ENCODE results near the gene GMPR.

The GMPR gene

DNA sequence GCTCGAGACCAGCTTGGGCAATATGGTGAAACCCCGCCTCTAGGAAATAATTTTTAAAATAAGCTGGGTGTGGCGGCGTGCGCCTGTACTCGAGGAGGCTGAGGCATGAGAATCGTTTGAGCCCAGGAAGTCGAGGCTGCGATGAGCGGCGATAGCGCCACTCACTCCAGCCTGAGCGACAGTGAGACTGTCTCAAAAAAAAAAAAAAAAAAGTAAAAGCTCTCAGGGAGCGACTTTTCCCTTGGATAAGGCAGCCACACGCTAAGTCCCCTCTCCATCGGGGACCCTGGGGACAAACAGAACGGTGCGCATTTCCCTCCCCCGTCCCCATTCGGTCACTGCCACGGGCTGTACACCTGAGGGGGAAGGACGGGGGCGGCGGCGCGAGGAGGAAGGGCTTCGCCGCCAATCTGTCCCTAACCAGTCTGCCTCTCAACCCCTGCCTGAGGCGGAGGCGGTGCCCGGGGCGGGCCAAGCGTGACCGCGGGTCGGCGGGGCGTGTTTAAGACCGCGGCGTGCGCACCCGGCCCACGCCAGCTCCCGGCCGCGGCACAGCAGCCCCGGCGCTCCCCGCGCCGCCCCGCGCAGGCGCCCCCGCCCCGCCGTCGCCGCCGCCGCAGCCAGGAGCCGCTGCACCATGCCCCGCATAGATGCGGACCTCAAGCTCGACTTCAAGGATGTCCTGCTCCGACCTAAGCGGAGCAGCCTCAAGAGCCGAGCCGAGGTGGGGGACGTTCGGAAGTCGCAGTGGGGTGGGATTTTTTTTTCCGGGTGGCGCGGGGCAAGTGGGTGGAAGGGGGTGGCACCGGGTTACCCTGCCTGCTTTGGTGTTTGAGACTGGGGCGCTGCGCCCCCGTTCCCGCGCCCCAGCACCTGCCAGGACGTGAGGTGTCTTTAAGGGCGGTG lies at the start of gene GMPR:
GMPR (plus strand) TSS at position 531 of the 906 bp plus-strand sequence; CDS start at position 638, 107 bp downstream.
- DNase-seq (ENCODE audit: low spot score) = peak; percentile 52

DNA sequence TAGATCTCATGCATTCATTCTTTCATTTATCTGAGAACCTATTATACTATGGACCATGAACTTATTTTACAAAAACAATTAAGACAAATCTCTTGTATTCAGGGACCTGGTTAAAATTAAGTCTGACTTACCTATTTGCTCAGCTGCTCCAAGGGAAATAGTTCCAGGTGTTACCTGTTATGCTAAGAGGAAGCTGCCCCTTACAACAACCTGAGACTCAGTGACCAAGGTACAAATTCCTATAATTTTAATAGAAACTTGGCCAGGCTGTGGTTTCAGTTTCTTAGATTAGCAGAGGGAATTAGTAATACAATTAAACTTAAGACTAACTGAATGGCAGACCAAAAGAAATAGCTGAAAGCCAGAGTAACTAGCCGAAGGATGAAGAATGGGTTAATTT lies 48.2 kb upstream of the GMPR start:
- no peak for DNase-seq (ENCODE audit: low spot score)

DNA sequence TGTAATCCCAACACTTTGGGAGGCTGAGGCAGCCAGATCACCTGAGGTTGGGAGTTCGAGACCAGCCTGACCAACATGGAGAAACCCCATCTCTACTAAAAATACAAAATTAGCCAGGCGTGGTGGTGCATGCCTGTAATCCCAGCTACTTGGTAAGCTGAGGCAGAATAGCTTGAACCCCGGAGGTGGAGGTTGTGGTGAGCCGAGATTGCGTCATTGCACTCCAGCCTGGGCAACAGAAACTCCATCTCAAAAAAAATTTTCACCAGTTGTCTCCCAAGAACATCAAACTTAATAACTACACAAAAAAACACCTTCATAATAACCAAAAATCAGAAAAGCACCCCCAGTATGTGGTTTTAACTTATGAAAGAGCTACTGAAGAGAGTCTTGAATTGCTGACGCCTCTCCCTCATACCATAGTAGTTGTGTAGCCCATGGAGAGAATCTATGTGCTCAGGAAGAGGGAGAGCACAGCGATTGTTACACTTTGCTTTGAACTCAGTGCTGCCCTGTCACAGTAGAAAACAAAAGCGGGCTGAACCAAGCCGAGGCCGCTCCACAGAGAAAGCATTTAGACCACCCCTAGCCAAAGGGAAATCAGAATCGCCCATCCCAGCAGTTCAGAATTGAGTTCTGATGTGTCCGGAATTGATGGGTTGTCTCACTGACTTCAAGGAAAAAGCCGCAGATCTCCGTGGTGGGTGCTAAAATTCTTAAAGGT lies 42.0 kb upstream of the GMPR start:
- no peak for DNase-seq (ENCODE audit: low spot score)

DNA sequence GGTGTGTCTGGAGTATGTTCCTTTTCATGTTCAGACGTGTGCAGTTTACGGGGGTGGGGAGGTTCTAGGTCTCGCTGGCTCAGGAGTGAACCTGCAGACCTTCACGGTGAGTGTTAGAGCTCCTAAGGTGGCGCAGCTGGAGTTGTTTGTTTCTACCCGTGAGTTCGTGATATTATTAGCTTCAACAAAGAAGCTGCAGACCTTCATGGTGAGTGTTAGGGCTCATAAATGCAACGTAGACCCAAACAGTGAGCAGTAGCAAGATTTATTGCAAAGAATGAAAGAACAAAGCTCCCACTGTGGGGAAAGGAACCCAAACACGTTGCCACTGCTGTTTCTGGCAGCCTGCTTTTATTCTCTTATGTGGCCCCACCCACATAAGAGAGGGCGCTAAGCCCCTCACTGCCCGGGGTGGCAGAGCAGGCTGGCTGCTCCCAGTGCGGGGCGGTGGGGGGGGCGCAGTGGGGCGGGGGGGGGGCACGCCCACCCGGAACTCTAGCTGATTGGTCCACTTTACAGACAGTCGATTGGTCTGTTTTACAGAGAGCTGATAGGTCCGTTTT lies 41.3 kb upstream of the GMPR start:
- DNase-seq (ENCODE audit: low spot score) = no peak

DNA sequence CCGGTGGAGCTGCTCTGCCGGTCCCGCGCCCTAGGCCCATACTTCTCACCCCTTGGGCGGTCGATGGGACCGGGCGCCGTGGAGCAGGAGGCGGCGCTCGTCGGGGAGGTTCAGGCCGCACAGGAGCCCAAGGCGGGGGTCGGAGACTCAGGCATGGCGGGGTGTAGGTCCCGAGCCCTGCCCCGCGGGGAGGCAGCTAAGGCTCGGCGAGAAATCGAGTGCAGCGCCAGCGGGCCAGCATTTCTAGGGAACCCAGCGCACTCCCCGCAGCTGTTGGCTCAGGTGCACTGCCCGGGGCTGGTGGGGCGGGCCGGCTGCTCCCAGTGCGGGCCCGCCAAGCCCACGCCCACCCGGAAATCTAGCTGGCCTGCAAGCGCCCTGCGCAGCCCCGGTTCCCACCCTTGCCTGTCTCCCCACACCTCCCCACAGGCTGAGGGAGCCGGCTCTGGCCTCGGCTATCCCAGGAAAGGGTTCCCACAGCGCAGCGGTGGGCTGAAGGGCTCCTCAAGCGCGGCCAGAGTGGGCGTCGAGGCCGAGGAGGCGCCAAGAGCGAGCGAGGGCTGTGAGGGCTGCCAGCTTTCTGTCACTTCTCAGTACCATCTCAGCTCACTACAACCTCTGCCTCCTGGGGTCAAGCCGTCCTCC lies 40.2 kb upstream of the GMPR start:
- no peak for DNase-seq (ENCODE audit: low spot score)

DNA sequence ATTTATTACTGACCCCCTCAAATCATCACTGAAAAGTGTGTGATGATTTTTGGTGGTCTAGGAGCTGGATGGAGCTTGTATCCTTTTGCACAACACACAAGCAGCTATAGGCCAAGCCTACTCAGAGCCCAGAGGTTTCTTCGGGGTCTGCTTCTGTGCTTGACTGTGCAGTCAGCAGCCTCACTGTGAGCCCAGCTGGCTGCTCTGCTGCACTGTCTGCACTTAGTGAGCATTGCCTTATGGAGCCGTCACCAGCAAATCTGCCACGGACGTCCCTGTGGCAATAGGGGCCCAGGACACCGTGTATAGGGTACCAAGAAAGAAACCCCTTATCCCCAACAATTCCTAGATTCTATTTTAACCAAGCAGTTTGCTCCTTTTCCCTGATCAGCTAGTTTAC lies 38.6 kb upstream of the GMPR start:
- no peak for DNase-seq (ENCODE audit: low spot score)

DNA sequence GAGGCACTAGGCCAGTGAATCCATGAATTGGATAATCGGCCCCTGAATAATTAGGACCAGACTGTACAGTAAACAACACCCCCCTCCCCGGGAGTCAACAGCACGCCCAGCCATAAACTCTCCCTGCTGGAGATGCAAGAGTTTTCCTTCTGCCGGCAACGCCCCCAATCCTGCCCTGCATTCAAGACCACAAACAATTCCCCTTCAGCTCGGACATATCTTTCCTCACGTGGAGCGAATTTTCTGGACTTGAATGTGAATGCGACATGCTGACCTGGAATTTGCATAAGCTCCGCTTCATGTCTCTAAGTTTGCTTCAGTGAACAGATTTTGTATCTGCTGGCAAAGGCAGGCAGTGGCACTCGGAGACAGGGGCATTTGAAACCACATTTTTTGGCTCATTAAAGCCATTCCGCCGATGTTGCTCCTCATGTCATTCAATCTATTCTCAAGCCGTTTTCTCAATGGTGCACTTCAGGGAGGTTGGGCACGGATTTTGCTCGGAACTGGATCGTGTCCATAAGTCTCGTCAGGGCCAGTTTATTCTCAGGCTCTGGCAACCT lies 38.0 kb upstream of the GMPR start:
- no peak for DNase-seq (ENCODE audit: low spot score)

DNA sequence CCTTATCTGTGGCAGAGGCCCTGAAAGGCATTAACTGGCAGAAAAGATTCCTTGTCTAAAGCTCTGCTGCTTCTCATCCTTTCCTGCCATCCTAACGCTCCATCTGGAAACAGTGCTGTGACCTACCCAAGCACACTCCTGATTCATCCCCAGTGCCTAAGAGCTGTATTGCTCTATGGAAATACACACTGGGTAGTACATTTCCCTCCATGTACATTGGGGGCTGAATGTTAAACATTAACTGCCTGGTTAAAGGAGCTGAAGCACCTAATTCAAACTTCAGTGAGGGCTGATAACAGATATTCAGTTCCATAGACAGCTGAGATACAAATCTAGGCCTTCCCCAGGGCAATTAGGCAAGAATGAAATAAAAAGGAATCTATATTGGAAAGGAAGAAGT lies 36.7 kb upstream of the GMPR start:
- DNase-seq (ENCODE audit: low spot score) = peak; percentile 67

DNA sequence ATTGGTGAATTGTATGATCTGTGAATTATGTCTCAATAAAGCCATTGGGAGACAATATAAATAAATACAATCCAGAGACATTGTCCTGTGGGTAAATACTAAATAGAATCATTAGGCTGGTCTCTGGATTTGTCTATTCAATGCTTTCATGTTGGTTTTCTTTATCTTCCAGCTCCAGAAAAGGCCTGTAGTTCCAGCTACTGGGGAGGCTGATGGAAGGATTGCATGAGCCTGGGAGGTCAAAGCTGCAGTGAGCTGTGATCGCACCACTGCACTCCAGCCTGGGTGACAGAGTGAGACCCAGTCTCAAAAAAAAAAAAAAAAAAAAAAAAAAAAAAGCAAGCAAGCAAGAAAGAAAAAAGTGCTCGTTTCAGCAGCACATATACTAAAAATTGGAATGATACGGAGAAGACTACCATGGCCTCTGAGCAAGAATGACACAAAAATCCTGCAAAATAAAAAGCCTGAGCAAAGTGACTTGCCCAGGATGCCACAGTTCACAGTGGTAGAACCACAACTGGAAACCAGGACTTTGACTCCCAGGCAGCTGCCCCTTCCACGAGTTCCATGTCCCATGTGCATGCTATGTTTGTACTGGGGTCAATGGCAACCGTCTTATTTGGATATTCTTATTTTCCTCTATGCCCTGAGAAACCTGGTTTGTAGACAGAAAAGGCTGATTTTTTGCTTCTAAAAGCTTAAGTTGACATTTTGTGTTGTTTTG lies 33.6 kb upstream of the GMPR start:
- no peak for DNase-seq (ENCODE audit: low spot score)

DNA sequence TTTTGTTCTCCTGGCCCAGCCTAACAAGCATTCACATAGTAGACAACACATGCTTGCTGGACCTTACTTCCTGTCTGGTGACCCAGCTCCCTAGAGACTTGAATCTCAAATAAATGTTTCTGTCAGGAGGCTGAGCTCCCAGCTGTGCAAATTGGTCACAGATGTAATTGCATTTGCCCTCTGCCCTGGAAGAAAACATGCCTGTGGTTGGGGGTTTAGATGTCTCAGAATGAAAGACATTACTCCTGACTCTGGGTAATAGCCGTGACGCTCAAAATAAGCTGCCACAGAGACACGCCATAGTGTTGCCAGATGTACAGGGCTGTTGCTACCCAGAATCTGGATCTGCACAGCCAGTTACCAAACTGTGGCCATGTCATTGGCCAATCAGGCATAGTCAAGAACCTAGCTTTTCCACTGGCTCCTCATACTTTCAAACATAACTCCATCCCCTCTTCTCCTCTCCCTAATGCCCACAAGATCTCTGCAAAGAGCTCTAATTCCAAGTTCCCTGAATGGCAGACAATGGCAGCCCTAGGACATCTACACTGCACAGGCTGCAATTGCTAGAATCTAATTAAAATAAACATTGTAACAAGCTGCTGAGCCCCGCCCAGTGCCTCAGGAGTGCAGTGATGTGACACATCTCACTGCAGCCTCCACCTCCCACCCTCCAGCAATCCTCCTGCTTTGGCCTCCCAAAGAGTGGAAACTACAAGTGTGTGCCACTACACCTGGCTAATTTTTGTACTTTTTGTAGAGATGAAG lies 32.8 kb upstream of the GMPR start:
- DNase-seq (ENCODE audit: low spot score) = no peak

DNA sequence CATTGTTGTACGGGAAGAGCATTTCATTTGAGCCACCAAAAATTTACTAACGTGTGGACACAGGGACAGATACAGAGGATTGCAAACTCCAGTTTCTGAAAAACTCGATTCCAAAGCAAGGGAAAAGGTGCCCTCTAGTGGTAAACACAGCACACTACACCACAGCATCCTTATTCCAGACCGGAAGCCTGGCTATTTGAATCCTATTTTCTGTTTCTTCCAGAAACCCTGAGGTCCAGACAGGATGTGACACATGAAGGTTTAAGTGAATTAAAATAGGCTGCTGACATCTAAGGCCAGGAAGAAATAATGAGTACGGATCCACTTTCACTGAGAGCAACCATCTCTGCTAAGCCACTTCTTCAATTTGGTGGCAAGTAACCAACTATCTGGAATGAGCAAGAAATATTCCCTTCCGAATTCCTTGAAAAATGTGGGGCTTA lies 31.8 kb upstream of the GMPR start:
- DNase-seq (ENCODE audit: low spot score) = peak; percentile 70

DNA sequence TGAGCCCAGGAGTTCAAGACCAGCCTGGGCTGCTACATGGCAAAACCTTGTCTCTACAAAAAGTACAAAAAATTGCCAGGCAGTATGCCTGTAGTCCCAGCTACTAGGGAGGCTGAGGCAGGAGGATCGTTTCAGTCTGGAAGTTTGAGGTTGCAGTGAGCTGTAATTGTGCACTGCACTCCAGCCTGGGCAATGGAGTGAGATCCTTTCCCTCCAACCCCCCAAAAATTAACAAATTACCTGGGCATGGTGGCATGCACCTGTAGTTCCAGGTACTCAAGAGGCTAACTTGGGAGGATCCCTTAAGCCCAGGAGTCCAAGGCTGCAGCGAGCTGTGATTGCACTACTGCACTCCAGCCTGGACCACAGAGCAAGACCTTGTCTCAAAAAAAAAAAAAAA lies 29.4 kb upstream of the GMPR start:
- no peak for DNase-seq (ENCODE audit: low spot score)

DNA sequence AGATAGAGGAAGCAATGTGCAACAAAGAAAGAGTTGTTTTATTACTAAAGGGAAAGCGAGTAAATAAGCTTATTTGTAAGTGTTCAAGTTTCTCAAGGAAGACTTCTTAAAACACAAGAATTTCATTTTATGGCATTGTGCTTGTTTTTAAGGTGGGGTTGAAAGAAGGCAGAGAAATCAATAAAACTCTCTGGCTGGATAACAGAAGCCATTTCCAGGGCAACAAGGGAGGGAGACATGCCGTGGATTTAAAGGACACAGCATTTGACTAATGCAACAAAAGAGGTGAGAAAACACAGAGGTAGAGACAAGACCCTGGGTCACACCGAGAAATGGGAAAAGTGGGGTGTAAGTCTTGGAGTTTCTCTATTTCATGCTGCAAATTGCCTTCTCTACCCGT lies 28.8 kb upstream of the GMPR start:
- no peak for DNase-seq (ENCODE audit: low spot score)

DNA sequence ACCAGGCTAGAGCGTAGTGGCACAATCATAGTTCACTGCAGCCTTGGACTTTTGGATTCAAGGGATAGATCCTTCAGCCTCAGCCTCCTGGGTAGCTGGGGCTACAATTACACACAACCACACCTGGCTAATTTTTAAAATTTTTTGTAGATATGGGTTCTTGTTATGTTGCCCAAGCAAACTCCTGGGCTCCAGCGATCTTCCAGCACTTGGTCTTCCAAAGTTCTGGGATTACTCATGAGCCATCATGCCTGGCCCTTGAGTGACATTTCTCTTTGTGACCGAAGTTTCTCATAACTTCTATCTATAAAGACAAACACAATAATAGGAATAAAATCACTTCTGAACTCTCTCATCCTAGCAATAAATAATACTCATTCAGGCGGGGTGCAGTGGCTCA lies 26.1 kb upstream of the GMPR start:
- no peak for DNase-seq (ENCODE audit: low spot score)

DNA sequence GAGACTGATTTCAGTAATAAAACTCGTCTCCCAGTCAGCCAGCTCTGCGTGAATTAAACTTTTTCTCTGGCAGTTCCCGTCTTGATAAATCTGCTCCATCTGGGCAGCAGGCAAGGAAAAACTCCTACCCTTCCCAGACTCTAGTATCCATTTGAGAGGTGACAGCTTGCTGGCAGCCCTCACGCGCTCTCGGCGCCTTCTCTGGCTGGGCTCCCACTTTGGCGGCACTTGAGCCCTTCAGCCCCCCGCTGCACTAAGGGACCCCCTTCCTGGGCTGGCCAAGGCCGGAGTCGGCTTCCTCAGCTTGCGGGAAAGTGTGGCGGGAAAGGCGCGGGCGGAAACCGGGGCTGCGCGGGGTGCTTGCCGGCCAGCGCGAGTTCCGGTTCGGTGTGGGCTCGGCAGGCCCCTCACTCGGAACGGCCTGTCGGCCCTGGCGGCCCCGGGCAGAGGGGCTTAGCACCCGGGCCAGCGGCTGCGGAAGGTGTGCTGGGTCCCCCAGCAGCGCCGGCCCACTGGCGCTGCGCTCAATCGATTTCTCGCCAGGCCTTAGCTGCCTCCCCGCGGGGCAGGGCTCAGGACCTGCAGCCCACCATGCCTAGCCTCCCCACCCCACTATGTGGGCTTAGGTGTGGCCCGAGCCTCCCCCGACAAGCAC lies 21.8 kb upstream of the GMPR start:
- DNase-seq (ENCODE audit: low spot score) = no peak

DNA sequence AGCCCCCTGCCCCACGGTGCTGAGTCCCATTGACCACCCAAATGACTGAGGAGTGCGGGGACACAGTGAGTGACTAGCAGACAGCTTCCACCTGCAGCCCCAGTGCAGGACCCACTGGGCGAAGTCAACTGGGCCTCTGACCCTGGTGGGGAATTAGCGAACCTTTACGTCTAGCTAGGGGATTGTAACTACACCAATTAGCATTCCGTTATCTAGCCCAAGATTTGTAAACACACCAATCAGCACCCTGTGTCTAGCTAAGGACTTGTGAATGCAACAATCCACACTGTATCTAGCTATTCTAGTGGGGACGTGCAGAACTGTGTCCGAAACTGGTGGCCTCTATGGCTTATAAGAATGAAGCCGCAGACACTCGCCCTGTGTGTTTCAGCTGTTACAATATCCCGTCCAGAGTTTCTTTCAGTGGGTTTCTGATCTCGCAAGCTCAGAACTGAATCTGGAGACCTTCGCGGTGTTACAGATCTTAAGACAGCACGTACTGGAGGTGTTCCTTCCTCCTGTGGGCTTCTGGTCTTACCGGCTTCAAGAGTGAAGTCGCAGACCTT lies 21.1 kb upstream of the GMPR start:
- no peak for DNase-seq (ENCODE audit: low spot score)

DNA sequence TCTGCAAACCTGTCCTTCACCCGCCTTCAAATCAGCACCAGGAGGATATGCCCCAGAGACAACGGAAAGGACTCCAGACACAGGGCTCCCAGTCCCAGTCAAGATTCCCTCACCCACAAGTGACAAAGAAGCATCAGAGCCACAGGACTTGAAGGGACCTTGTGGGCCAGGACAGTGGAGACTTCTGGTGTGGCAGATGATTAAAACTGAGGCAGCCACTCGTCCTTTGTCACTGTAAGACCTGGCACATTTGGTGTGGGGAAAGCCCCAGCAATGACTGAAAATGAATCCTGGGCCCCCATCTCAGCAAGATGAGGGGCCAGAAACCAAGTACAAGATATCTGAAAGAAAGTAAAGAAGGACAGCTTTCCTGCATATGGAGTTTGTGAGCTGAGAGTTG lies 15.6 kb upstream of the GMPR start:
- DNase-seq (ENCODE audit: low spot score) = no peak

DNA sequence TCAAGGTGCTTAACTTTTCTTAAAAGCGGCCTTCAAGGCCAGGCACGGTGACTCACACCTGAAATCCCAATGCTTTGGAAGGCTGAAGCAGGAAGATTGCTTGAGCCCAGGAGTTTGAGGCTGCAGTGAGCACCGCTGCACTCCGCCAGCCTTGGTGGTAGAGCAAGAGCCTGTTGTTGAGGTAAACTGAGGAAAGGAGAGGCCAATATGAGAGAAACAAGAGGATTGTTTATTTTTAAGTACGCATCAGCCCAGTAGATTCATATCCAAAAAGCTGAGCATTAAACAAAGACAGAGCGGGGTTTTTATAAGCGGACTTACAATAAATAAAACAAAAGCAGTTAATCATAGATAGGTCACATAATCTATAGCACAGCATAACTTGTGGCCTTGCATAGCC lies 15.0 kb upstream of the GMPR start:
- DNase-seq (ENCODE audit: low spot score) = no peak

DNA sequence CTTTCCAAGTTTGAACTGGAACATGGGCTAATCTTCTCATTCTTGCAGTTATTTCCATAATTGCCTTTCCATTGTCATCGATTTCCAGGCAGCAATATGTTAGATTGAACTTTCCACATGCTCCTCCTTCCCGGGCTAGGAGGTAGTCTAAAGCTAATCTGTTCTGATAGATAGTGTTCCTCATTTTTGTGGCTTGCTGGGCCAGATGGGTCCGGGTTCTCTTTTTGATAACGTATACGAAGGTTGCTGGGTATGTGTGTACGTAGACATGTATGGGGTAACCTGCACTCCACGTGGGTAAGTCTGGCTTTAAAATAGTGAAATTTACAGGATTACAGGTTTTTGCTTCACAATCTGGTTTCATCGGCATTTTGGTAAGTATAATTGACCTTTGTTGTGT lies 14.0 kb upstream of the GMPR start:
- no peak for DNase-seq (ENCODE audit: low spot score)

All from HuH-7 (cell line).